ENCODE results near the gene VIPR2.
"Not testable (repeated sequence)": the region's sequence is repeated elsewhere in the genome, so short reads cannot be mapped to it uniquely, and the experiment has no call there.

Gene VIPR2

DNA sequence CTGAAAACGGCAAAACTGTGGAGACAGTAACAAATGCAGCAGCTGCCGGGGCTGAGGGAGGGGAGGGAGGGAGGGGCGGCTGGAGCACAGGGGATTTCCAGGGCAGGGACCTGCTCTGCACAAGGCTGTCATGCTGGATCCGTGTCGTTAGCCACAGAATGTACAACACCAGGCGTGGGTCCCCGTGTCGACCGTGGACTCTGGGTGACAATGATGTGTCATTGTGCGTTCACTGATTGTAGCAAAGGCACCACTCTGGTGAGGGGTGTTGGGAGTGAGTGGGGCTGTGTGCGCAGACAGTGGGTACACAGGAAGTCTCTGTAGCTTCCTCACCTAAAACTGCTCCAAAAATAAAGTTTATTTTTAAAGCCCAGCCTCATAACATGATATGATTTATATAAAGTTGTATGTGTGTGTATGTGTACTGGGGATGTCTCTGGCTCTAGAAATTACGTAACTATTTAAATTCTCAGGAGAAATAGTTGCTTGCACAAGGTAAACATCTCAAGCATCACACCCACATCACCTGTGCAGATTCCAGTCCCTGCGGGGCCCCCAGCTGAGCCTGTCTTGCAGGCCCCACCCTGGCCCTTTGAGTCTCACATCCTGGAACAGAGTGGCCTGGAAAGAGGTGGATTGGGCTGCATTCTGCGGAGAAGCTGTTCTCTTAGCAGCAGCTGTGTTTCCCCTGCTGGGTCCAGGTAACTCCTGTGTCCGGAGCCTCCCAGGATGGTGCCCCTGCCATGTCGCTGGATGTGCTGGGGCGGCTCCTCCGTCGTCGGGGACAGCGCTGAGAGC is 152.6 kb downstream of the VIPR2 start:
- no peak overlapping the region for H3K4me3 ChIP-seq (replicated peaks; ENCODE audit: low read depth, low read length)
- TF ChIP-seq, protein P1, sequence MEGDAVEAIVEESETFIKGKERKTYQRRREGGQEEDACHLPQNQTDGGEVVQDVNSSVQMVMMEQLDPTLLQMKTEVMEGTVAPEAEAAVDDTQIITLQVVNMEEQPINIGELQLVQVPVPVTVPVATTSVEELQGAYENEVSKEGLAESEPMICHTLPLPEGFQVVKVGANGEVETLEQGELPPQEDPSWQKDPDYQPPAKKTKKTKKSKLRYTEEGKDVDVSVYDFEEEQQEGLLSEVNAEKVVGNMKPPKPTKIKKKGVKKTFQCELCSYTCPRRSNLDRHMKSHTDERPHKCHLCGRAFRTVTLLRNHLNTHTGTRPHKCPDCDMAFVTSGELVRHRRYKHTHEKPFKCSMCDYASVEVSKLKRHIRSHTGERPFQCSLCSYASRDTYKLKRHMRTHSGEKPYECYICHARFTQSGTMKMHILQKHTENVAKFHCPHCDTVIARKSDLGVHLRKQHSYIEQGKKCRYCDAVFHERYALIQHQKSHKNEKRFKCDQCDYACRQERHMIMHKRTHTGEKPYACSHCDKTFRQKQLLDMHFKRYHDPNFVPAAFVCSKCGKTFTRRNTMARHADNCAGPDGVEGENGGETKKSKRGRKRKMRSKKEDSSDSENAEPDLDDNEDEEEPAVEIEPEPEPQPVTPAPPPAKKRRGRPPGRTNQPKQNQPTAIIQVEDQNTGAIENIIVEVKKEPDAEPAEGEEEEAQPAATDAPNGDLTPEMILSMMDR (IDR thresholded peaks at IDR 0.05; ENCODE audit: low read depth, low read length, missing control alignments) = no peak
- DNase-seq (ENCODE audit: extremely low read depth, low read depth) = no peak

DNA sequence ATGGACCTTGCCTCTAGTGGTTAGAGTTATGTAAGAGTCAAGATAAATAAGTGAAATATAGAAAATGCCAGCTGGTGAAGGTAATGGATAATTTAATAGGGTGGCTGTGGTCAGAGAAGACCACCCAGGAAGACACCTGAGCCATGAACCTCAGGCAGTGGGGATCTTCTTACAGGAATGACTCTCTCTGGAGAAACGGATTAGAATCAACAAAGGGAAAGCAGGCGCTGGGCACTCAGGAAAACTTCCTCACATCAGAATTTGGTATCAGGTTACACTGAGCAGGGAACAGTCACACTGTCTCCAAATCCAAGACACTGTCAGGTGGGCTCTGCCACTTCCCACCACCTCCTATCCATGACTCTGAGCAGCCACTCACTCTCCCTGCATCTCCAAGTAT is 155.7 kb downstream of the VIPR2 start:
- no peak for DNase-seq (ENCODE audit: extremely low read depth, low read depth)
- TF ChIP-seq, protein P1 (IDR thresholded peaks at IDR 0.05; ENCODE audit: low read depth, low read length, missing control alignments) = no peak
- H3K4me3 ChIP-seq (replicated peaks; ENCODE audit: low read depth, low read length) = no peak overlapping the region

- DNase-seq (ENCODE audit: extremely low read depth, low read depth) = no peak
- TF ChIP-seq, protein P1 (IDR thresholded peaks at IDR 0.05; ENCODE audit: low read depth, low read length, missing control alignments) = no peak
- no peak overlapping the region for H3K4me3 ChIP-seq (replicated peaks; ENCODE audit: low read depth, low read length)
Observed at GRCh38 chr7:158988302-158988862, 156.3 kb downstream of the VIPR2 start.

GRCh38 chr7:158987691-158988090 is 157.0 kb downstream of the VIPR2 start:
- TF ChIP-seq, protein P1 (IDR thresholded peaks at IDR 0.05; ENCODE audit: low read depth, low read length, missing control alignments) = no peak
- H3K4me3 ChIP-seq (replicated peaks; ENCODE audit: low read depth, low read length) = no peak overlapping the region
- DNase-seq (ENCODE audit: extremely low read depth, low read depth) = no peak

GRCh38 chr7:158985583-158985982 is 159.1 kb downstream of the VIPR2 start:
- no peak for DNase-seq (ENCODE audit: extremely low read depth, low read depth)
- H3K4me3 ChIP-seq (replicated peaks; ENCODE audit: low read depth, low read length) = no peak overlapping the region
- TF ChIP-seq, protein P1 (IDR thresholded peaks at IDR 0.05; ENCODE audit: low read depth, low read length, missing control alignments) = no peak

GRCh38 chr7:158984007-158984406 is 160.7 kb downstream of the VIPR2 start:
- H3K4me3 ChIP-seq (replicated peaks; ENCODE audit: low read depth, low read length); DNase-seq (ENCODE audit: extremely low read depth, low read depth): not testable (repeated sequence)

- not testable (repeated sequence) for H3K4me3 ChIP-seq (replicated peaks; ENCODE audit: low read depth, low read length); DNase-seq (ENCODE audit: extremely low read depth, low read depth)
Observed at GRCh38 chr7:158982080-158982479, 162.6 kb downstream of the VIPR2 start.

All from HFF-Myc (cell line).